G401 (cell line): Measurements from ENCODE around the gene FGR. TPM values are rescaled to one million over a fixed set of nuclear protein-coding genes. Genes with fewer than 3 reads are reported as not detected.

Experiments used
- DNase-seq: peaks from one replicate; pipeline ENCODE4 v3.0.0-alpha.2; 2015; ENCODE audit warnings: low spot score
- in situ Hi-C: cut with HindIII; loops from 2 replicates; pipeline ENCODE4 v1.10.0; 2016; ENCODE audit warnings: low sequenced_read_pairs, mixed read lengths
- total RNA-seq: library from RNA; depleted of rRNA; stranded (reverse); fragments of >200 nt; shearing (Covaris generic); gene quantifications from 2 replicates; pipeline ENCODE4 v1.2.3, GENCODE V29; 2014

Gene FGR
- total RNA-seq, 1 experiment from 2014 or later: not detected

DNA sequence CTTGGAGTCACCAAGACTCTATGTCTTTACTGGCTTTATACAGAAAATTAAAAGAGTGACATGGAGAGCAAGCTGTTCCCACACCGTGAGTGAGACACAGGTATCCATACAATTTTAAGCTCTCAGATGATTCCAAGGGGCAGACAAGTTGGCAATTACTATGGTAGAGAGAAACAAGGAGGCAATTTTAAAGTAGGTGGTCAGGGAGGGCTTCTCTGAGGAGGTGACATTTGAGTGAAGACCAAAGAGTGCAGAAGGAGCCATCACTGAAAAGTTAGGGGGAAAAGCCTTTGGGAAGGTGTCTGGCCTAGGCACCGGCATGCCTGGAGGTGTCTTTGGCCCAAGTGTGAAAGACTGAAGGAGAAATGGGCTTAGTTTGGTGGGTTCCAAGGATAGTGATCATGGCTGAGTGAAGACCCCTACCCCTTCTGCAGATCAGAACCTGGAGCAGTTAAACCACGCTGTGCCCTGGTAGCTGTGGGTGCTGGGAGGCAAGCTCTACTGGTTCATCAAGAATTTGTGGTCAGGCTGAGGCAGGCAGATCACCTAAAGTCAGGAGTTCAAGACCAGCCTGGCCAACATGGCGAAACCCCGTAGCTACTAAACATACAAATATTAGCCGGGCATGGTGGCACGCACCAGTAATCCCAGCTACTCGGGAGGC is 26.6 kb upstream of the FGR start:
- in situ Hi-C loops: no loop called here
- no peak for DNase-seq

DNA sequence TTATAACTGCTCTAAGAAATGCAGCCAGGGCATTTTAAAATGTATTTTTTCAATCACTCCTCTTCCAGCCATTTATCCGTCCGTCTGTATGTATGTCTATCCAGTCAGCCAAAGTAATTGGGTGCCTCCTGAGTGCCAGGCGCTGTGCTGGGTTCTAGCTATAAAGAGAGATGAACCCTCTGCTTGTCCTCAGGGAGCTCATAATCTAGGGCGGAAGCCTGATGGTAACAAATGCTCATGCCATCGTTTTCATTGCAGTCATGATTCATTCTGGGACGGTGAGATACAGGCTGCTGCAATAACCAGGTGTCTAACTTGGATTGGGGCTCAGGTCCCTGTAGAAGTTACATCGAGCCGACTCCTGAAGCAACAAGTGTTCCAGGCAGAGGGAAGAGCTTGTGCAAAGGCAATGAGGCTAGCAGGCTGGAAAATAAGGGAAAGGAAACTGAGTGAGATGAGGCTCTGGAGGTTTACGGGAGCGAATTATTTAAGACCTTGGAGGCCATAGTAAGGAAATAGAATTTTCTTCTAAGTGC is 25.4 kb upstream of the FGR start:
- in situ Hi-C loops: no loop called here
- peak; percentile 10 for DNase-seq

DNA sequence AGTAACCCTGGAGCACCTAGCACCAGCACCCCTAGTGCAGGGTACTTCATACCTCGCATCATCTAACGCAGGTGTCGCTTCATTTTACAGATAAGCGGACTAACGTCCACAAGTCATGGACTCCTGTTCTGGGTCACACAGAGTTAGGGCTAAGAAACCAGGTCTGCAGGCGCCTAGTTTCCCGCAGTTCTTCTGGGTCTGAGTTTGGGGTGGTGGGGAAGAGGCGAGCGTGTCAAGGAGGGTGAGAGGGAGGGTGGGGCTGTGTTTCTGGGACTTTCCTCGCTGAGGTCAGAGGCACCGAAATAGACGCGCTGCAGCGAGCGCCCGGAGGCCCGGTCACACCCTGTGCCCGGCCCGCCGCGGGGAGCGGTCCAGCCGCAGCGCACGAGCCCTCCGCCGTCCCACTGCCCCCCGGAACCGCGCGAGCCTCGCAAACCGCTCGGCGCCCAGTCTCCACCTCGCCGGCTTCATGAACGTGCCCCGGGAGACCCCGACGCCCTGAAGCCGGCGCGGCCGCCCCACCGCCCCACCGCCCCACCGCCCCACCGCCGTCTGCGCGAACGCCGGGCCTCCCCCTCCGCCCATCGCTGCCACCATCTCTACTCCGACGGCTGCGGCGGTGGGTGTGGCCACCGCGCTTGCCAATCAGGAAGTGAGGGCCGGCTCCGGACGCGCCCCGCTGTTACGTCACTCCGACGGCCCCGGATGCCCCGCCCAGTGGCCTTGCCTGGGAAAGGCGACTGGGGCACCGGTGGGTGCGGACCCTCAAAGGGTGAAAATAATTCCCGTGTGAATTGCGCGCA is 24.7 kb upstream of the FGR start:
- DNase-seq: peak; percentile 80
- in situ Hi-C loops: no loop called here

DNA sequence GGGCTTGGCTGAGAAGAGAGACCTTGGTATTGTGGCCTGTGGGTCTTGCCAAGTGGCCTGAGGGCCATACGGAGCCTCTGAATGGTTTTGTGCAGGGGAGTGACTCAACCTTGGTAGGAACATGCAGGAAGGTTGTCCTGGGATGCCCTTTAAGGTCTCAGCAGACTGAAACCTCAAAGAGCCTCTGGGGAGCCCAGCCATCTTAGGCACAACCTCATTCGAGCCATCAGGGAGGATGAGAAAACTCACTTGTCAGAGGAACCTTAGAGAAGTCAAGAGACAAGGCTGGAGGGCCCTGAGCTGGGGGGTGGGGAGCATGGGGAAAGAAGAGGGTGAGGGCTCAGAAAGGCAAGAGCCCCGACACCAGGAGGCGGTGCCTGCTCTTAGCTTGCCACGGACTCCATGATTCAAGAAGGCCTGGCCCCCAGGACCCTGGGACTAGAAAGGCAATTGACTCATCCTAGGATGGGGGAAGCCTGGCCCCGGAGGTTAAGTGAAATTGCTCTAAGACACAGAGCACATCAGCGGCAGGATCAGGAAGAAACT is 24.0 kb upstream of the FGR start:
- DNase-seq: peak; percentile 25
- in situ Hi-C loops: no loop called here

GRCh38 chr1:27656157-27656893 is 21.3 kb upstream of the FGR start:
- in situ Hi-C loops: no loop called here
- DNase-seq: peak; percentile 10

GRCh38 chr1:27655151-27655937 is 20.4 kb upstream of the FGR start:
- no peak for DNase-seq
- in situ Hi-C loops: no loop called here

DNA sequence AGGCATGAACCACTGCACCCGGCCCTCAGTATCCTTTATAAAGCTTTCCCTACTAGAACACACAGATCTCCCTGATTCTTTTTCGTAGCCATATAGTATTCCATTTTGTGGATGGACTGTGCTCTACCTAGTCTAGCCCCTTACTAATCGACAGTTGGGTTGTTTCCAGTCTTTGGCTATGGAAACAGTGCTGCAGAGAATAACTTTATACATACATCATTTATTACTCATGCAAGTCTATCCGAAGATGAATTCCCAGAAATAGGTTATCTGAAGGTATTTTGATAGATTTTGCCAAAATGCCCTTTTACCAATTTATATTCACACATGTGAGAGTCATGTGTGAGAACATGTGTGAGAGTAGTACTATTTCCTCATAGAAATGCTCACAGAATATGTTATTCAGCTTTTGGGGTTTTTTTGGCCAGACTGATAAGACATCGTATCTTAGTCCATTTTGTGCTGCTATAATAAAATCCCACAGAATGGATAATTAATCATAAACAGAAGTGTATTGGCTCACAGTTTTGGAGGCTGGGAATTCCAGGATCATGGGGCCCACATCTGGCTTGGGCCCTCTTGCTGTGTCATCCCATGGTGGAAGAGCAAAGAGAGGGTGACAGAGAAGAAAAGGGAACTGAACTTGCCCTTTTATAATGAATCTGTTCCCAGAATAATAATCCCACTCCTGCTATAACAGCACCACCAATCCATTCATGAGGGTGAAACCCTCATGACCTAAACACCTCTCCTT is 17.3 kb upstream of the FGR start:
- no peak for DNase-seq
- in situ Hi-C loops: no loop called here

- in situ Hi-C loops: no loop called here
- DNase-seq: no peak
Observed at GRCh38 chr1:27650539-27651175, 15.7 kb upstream of the FGR start.

- DNase-seq: no peak
- in situ Hi-C loops: no loop called here
Observed at GRCh38 chr1:27650171-27650538, 15.2 kb upstream of the FGR start.

DNA sequence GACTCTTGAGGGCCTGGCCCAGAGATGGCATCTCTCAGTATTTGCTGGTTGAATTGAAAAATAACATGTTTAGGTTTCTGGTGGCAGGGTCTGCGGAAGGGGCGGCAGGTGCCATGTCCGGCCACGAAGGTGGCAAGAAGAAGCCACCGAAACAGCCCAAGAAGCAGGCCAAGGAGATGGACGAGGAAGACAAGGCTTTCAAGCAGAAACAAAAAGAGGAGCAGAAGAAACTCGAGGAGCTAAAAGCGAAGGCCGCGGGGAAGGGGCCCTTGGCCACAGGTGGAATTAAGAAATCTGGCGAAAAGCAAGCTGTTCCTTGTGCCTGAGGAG is 14.3 kb upstream of the FGR start:
- in situ Hi-C loops: no loop called here
- DNase-seq: no peak

DNA sequence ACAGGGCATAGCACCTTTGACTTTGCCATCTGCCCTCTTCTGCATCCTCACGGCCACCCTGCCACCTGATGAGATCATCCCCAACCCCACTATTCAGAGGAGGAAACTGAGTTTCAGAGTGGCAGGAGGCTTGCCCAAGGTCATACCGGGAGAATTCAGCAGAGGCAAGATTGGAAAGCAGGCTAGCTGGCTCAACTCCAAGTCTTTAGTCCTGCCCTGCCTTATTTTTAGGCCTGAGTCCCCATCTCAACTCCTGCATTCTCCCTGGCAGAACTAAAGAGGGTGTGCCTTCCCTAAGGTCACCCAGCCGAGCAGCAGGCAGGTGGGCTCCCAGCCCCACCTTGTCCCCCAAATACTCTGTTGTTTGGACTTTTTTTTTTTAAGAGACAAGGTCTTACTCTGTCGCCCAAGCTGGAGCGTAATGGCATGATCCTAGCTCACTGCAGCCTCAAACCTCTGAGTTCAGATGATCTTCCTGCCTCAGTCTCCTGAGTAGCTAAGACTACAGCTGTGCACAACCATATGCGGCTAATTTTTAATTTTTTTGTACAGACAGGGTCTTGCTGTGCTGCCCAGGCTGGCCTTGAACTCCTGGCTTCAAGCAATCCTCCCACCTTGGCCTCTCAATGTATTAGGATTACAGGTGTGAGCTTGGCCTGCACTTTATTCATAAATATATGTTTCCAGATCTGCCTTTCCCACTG is 13.8 kb upstream of the FGR start:
- in situ Hi-C loops: no loop called here
- DNase-seq: peak; percentile 14

DNA sequence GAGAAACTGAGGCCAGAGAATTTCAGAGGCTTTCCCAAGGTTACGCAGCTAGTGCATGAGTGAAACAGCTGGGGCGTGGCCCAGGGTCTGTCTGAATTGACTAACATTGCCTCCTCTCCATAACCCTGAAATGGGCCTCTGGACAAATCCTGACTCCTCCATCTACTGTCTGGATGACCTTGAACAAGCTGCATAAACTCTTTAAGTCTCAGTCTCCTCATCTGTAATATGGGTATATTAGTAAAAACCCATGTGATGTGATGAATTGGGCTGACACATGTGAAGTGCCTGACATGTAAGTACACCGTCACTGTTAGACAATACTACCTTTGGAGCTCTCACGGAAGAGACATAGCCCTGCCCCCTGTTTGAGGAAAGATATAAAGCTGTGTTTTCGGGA is 12.3 kb upstream of the FGR start:
- in situ Hi-C loops: no loop called here

DNA sequence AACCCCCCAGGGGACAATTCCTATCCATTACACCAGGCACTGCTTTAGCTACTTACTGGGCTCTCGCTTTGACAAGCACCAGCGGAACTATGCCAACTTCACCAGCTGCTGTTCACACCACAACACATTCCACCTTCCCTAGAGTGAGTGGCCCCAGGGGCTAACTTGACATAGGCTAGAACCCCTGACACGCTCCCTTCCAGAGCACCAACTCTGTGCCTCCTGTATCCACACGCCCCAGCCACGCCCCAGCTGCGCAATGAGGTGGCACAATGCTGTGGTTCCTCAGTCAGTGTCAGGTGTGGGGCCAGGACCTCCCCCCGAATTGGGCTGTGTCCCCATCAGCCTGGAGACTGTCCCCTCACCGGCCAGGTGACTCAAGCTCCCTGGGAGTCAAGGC is 11.7 kb upstream of the FGR start:
- DNase-seq: no peak
- in situ Hi-C loops: no loop called here

More for the DNA sequence above, 12.3 kb upstream of the FGR start:
- DNase-seq: no peak

DNA sequence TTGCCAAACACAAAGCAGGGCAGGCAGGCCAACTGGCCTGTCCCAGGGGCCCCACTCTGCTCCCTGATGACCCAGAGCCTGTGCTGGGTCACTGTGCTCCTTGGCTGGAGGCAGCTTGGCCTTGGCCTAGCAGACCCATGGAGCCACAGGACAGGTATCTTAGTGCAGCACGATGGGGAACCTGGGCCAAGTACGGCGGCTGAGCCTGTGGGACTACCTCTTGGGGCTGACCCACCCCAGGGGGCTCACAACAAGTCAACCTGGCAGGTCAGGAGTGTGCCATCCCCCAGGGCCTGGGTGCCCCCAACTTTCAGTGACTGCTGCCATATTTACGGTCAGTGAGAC is 10.1 kb upstream of the FGR start:
- in situ Hi-C loops: no loop called here
- no peak for DNase-seq

DNA sequence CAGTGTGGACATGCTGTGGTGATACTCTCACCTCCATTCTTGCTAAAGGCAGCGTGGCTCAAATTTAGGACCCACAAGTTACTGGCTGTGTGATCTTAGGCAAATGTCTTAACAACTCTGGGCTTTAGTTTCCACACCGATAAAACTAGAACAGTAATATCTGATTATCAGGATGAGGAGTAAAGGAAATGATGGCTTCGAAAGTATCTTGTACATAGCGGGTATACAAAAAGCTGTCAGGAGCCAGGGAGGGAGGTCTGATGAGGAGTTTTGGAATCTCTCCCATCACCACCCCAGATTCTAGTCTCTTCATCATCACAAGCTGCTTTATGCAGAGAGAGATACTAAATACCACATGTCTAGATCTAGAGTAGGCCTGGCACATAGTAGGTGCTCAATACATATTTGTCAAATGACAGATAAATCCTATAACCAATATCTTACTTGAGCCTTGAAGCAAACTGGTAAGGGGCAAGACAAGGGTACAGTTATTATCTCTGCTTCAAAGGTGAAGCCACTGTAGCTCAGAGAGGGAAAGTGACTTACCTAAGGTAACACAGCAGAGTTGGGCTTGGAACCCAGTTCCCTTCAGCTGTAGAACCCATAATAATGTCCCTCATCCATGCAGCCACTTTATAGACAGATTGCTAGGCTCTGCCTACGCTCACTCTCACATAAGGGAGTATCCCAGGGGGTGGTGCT is 9.5 kb upstream of the FGR start:
- no peak for DNase-seq
- in situ Hi-C loops: no loop called here

DNA sequence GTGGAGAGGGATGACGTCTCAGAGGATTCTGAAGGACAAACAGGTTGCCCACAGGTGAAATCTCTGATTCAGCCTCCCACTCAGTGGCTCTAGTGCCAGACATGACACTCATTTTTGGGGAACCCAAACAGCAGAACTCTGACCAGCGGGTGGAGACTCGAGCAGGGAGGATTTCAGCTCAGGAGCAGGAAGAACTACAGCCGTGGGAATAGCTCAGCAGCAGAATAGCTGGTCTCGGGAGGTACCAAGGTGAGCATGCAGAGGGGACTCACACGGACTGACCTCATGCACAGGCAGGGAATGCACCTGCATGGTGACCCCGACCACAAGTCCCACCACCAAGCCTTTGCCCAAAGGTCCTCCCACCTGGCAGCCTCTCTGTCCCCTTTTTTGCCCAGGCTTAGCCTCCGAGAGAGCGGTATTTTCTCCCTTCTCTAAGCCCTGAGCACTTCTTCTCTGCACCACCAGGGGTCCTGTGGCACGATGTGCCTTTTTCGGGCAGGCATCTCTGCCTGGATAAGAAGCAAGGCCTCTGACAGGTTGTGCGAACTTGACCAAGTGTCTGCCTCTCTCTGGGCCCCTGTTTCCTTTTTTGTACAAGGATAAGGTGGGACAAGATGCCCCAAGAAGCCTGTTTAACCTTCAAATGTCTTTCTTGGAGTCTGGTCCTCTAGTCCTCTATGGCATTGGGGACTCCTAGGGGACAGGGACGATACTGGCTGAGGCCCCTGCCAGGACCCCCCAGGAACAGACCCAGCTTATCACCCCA is 8.8 kb upstream of the FGR start:
- peak; percentile 34 for DNase-seq
- in situ Hi-C loops: no loop called here
